Mesothelial cell of epicardium (in vitro differentiated cells): Measurements from ENCODE around the gene TNPO2. TPM values are rescaled to one million over a fixed set of nuclear protein-coding genes. Genes with fewer than 3 reads are reported as not detected.
A peak's percentile ranks its signal among the peaks of the same experiment; 100 is the strongest.

ENCODE experiments used
- DNase-seq, 2 experiments: peaks; one replicate each; pipeline ENCODE4 v3.0.0; 2021; ENCODE audit warnings: low spot score in 2 of 2; ENCODE audit not compliant: unreplicated experiment in 2 of 2
- H3K27ac Mint-ChIP-seq: 2 replicates; pipeline ENCODE4 v1.8.0; 2021; ENCODE audit warnings: mixed read lengths
- H3K27me3 Mint-ChIP-seq: 2 replicates; pipeline ENCODE4 v1.8.0; 2021; ENCODE audit warnings: low read depth, mixed read lengths
- H3K36me3 Mint-ChIP-seq: 2 replicates; pipeline ENCODE4 v1.8.0; 2021; ENCODE audit warnings: mixed read lengths
- H3K4me1 Mint-ChIP-seq: 2 replicates; pipeline ENCODE4 v1.8.0; 2021; ENCODE audit warnings: mixed read lengths
- H3K4me3 Mint-ChIP-seq: 2 replicates; pipeline ENCODE4 v1.8.0; 2021; ENCODE audit warnings: mild to moderate bottlenecking, moderate library complexity, mixed read lengths
- H3K9me3 Mint-ChIP-seq: 2 replicates; pipeline ENCODE4 v1.8.0; 2021; ENCODE audit warnings: mixed read lengths
- total RNA-seq: library from RNA; stranded (reverse); gene quantifications from 3 replicates; pipeline ENCODE4 v1.2.1, GENCODE V29; 2021
- TF ChIP-seq, protein P1 (sequence below): fragments of 200-600 bp; sonication (generic); IDR thresholded peaks from one replicate; pipeline ENCODE4 v1.5.0; 2021; ENCODE audit warnings: antibody characterized with exemption; ENCODE audit not compliant: unreplicated experiment

Gene TNPO2
- total RNA-seq, 1 donor from 2014 or later: 105 TPM

DNA sequence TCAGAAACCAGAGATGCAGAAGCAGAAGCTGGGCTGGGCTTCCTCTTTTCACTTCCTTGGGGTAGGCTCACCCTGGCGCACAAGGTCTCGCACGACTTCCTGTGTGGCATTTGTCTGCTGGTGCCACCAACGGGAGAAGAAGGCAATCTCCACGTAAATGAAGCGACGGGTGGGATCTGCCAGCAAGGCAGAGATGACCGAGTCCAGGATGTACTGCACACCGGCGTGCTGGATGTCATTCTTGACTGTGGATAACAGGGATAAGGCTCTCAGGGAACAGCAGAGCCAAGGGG lies 58.5 kb downstream of the TNPO2 start:
- H3K36me3 Mint-ChIP-seq: peaks cover 6% of the 10 kb centered on the region
- peaks cover 37% of the 10 kb centered on the region for H3K4me1 Mint-ChIP-seq
- no peaks in the 10 kb centered on the region for H3K9me3 Mint-ChIP-seq
- H3K27ac Mint-ChIP-seq: no peak overlapping the region
- peak overlapping the region; percentile 99 for H3K4me3 Mint-ChIP-seq
- DNase-seq: no peak
- TF ChIP-seq, protein P1, sequence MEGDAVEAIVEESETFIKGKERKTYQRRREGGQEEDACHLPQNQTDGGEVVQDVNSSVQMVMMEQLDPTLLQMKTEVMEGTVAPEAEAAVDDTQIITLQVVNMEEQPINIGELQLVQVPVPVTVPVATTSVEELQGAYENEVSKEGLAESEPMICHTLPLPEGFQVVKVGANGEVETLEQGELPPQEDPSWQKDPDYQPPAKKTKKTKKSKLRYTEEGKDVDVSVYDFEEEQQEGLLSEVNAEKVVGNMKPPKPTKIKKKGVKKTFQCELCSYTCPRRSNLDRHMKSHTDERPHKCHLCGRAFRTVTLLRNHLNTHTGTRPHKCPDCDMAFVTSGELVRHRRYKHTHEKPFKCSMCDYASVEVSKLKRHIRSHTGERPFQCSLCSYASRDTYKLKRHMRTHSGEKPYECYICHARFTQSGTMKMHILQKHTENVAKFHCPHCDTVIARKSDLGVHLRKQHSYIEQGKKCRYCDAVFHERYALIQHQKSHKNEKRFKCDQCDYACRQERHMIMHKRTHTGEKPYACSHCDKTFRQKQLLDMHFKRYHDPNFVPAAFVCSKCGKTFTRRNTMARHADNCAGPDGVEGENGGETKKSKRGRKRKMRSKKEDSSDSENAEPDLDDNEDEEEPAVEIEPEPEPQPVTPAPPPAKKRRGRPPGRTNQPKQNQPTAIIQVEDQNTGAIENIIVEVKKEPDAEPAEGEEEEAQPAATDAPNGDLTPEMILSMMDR: no peak
- no peaks in the 10 kb centered on the region for H3K27me3 Mint-ChIP-seq

DNA sequence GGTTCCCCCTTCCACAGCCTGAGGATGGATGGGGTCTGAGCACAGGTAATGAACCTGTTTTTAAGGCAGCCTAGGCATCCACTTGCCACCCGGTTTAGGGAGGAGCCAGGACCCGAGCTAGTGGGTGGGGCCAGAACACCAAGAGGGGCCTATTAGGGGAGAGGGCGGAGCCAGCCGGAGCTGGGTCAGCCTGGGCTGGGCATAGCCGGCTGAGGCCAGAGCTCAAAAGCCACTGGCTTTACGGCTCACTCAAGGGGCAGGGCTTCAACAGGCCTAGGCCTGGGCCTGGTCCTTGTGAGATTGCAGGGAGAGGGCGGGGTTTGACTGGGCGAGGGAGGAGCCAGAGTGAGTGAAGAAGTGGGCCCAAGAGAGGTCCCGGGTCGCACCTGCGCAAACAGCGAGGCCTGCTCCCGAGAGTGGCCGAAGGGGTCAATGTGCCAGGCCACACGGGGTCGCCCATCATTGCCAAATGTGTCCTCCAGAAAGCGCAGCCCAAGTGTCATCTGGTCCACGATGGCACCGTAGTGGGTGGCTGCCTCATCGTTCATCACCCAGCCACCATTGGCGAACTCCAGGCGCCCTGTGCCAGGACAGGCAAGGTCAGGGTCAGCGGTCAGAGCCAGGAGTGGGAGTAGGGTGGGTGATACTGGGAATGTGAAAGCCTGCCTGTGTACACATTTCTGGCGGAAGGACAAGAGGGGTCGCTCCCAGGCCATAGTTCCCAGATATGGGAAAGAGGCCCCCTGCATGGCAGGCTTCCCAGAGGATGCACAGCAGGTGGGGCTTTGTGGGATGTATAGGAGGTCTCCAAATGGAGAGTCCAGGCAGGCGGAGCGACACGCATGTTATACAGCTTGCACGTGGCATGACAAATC lies 59.1 kb downstream of the TNPO2 start:
- DNase-seq: no peak
- Mint-ChIP-seq H3K9me3 (no peaks in the 10 kb centered on the region), H3K4me1 (peaks cover 32% of the 10 kb centered on the region), H3K4me3 (peak overlapping the region; percentile 99), H3K27me3 (no peaks in the 10 kb centered on the region), H3K27ac (no peak overlapping the region), H3K36me3 (peaks cover 9% of the 10 kb centered on the region)
- TF ChIP-seq, protein P1: no peak

DNA sequence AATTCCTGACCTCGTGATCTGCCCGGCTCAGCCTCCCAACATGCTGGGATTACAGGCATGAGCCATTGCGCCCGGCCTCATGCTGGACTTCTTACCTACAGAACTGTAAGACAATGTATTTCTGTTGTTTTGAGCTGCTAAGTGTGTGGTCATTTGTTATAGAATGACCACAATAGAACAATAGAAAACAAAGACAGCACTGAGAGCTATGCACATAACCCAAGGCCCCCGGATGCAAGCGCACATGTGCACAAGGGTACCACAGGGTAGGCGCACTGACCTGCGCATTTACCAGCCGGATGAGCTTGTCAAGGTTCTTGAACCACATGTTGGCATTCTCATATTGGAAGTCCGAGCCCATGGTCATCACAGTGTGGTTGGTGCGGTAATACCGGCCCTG lies 62.8 kb downstream of the TNPO2 start:
- Mint-ChIP-seq H3K9me3 (no peaks in the 10 kb centered on the region), H3K27ac (no peak overlapping the region), H3K27me3 (no peaks in the 10 kb centered on the region), H3K4me3 (no peak overlapping the region), H3K4me1 (peaks cover 4% of the 10 kb centered on the region), H3K36me3 (peaks cover 24% of the 10 kb centered on the region)
- no peak for DNase-seq
- TF ChIP-seq, protein P1: no peak

DNA sequence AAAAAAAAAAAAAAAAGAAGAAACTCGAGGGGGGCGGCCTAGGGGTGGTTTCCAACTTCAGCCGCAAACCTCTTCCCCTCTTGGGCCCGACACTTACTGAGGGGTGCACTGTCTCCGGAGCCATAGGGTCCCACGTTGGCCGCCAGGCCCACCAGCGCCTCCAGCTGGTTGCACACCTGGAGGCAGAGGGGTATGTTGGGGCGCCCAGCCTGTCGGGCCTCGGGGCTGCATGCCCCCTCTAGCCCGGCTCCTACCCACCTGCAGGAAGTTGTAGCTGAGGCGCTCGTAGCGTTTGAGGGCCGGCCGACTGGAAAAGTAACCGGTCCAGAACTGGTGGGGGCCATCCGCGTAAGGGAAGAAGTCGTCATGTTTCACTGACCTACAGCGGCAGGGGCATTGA lies 65.8 kb downstream of the TNPO2 start:
- Mint-ChIP-seq H3K4me1 (no peaks in the 10 kb centered on the region), H3K27ac (no peak overlapping the region), H3K27me3 (no peaks in the 10 kb centered on the region), H3K36me3 (peaks cover 33% of the 10 kb centered on the region), H3K4me3 (no peak overlapping the region), H3K9me3 (no peaks in the 10 kb centered on the region)
- TF ChIP-seq, protein P1: no peak
- DNase-seq: no peak

DNA sequence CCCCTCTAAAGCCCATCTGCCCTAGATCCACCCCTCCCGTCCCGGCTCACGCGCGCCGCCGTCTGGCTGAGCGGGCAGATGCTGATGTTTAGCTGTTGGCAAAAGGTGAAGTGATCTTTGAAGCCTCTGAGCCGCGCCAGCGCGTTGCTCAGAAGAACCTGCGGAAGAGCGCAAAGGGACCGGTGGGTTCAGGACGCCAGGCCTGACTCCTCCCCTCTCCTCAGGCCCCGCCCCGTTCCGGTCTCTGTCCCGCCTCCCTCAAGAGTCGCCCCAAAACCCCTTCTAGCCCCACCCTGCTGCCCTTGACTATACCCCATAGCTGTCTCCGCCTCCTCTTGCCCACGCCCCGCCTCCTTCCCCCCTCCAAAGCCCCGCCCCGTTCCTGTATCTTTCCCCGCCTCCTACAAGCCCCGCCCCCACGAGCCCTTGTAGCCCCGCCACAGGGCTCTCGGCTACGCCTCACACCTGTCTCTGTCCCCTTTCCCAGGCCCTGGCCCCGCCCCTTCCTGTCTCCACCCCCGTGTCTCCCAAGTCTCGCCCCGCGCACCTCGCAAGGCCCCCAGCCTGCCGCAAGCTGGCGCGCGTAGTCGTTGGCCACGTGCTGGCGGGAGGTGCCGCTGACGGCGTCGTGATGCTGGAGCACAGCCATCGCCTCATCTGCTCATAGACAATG lies 66.7 kb downstream of the TNPO2 start:
- H3K27ac Mint-ChIP-seq: peak overlapping the region; percentile 39
- peaks cover 32% of the 10 kb centered on the region for H3K36me3 Mint-ChIP-seq
- H3K27me3 Mint-ChIP-seq: no peaks in the 10 kb centered on the region
- H3K4me1 Mint-ChIP-seq: no peaks in the 10 kb centered on the region
- TF ChIP-seq, protein P1: no peak
- no peak for DNase-seq
- no peak overlapping the region for H3K4me3 Mint-ChIP-seq
- no peaks in the 10 kb centered on the region for H3K9me3 Mint-ChIP-seq
